ENCODE data around the gene ALPI.

GRCh38 chr2:232502511-232502910 is 46.6 kb downstream of the ALPI start:
- TF ChIP-seq EZH2 (IDR thresholded peaks at IDR 0.05) (no peak), CTCF (IDR thresholded peaks at IDR 0.05) (no peak), EZH2phosphoT487 (IDR thresholded peaks at IDR 0.05) (no peak)
